Measurements from ENCODE around the gene ADAT2.

- no peak for TF ChIP-seq CTCF (IDR thresholded peaks at IDR 0.05; ENCODE audit: poor library complexity)
- TF ChIP-seq EZH2 (IDR thresholded peaks at IDR 0.05; ENCODE audit: borderline replicate concordance), result no peak
- TF ChIP-seq EZH2phosphoT487 (IDR thresholded peaks at IDR 0.05; ENCODE audit: low read depth, severe bottlenecking, unreplicated experiment), result no peak
Observed at GRCh38 chr6:143375022-143375585, 75.4 kb downstream of the ADAT2 start.
